ENCODE measurements around the gene FALEC.

DNA sequence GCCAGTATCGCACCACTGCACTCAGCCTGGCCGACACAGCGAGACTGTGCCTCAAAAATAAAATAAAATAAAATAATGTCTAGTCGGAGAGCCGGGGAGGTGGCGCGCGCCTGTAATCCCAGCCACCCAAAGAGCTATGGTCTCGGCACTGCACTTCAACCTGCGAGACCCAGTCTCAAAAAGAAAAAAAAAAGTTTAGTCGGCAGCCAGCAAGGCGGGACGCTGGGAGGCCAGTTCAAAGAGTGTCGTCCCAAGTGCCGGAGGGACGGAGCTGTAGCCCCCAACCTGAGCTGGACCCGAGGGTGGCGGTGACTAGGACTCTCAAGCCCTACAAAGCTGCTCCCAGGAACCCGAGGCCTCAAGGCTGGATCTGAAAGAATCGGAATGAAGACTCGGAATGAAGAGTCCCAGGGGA is 632 bp upstream of the FALEC start:
- TF ChIP-seq FOXP2 (optimal IDR thresholded peaks at IDR 0.05; ENCODE audit: borderline replicate concordance, extremely low read depth, extremely low read length, insufficient read depth) (no peak), REST (IDR thresholded peaks at IDR 0.05; ENCODE audit: insufficient read depth in 1 of 2, low read depth in 2 of 2, low read length in 2 of 2) (no peak), POLR2AphosphoS5 (IDR thresholded peaks at IDR 0.05; ENCODE audit: low read depth, low read length) (no peak), TAF1 (IDR thresholded peaks at IDR 0.05; ENCODE audit: borderline replicate concordance, insufficient read depth, low read length) (no peak), SIN3A (IDR thresholded peaks at IDR 0.05; ENCODE audit: borderline replicate concordance, insufficient read depth, low read length) (no peak)

All from PFSK-1 (cell line).